HepG2 (cell line): ENCODE results near the gene VAC14.

Experiments
- ZFP90 ChIP-seq: sonication (generic); formaldehyde crosslinking; IDR thresholded peaks from 2 replicates; pipeline ENCODE4 v1.8.0; 2022; ENCODE audit warnings: missing genetic modification reagents, mild to moderate bottlenecking, inconsistent platforms, borderline replicate concordance
- ZNF337 ChIP-seq: sonication (generic); formaldehyde crosslinking; IDR thresholded peaks from 2 replicates; pipeline ENCODE4 v1.5.1; 2020; ENCODE audit warnings: missing genetic modification reagents, low read depth, mild to moderate bottlenecking, borderline replicate concordance

DNA sequence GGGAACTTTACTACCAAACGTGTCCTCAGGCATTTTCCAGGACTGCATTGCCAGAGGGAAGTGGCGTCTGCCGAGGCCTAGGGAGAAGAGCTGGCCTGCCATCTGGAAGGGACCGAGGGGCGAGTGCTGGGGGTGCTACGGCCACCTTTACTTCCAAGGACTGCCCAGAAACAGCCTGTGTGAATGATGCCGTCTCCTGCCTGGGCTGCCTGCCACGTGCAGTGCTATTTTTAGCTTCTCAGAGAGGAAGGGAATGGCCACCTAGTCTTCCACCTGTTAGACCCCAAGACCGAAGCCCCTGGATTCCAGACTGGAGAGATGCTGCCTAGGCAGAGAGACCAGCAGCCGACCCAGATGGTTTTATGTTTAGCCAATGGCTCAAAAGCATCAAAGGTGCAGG, 57.2 kb downstream of the VAC14 start:
- no peak for TF ChIP-seq ZNF337 (CRISPR knock-in tag)
- TF ChIP-seq ZFP90 (CRISPR knock-in tag), result no peak
